Hematopoietic multipotent progenitor cell treated with erythropoietin and hydrocortisone succinate and interleukin-3 and kit ligand, for 17 days (in vitro differentiated cells): Measurements from ENCODE around the gene TMEM213.

Source experiments
- DNase-seq: peaks from one replicate; pipeline ENCODE4 v3.0.0-alpha.2; 2015; ENCODE audit warnings: low spot score

TMEM213 gene

DNA sequence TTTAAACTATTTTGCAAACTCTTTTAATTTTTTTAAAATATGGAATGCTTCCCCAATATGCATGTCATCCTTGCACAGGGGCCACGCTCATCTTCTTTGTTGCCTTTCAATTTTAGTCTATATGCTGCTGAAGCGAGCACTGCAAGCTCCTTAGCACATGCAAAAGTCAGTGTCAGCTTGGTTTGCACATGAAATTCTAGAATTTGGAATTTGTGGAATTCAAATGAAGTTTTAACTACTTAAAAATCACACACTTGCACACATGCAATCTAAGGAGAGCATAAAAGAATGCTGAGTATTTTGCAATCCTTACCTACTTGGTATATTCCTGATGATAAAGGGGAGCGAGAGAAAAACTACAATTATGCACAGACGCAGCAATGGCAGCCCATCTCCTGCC lies 78.5 kb downstream of the TMEM213 start:
- no peak for DNase-seq

DNA sequence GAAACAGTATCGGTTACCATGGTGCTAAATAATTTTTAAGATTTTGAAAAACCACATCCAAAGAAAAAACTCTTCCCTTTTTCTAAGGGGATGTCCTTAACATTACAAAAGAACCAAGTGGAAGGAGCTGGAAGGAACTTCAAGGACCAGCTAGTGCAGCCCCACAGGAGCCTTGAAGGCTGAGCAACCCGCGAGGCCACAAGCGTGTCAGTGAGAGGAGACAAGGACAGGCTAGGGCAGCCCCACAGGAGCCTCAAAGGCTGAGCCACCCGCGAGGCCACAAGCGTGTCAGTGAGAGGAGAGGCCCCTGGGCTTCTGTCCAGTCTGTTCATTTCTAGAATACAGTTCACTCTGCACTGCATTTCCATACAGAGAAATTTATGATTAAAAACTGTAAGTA lies 80.3 kb downstream of the TMEM213 start:
- DNase-seq, result no peak

DNA sequence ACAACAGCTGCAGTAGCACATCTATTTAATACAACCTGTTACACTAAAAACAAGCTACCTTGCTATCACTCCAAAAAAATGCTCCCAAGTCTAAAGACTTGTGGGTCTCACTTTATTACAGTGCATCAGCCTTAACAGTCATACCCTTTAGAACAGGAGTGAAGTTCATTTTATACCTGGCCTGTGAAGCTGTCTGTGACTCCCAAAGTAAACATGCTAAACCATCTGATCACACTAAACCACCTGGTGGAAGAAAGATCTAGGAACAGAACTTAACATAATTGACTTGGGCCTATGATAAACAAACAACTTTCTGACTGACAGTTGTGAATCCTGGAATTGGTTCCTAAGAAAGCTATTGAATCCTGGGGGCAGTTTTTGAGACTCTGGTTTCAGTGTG lies 81.1 kb downstream of the TMEM213 start:
- DNase-seq, result no peak

DNA sequence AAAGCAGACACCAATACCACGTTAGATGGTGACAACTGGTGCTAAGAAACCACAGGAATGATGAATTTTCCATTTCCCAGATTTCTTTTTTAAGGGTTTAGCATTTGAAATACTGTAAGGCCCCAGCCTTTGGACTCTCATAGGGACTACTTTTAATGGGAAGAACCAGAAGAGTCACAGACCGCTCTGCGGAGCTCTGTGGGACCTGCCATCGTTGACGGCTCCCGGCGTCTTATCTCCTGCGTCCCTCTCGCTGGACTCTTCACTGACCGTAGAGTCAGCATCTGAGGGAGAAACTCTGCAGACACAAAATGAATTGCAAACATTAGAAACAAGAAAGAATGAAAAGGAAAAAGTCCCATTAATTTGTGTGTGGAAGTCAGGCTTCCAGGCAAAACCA lies 81.6 kb downstream of the TMEM213 start:
- DNase-seq, result no peak

DNA sequence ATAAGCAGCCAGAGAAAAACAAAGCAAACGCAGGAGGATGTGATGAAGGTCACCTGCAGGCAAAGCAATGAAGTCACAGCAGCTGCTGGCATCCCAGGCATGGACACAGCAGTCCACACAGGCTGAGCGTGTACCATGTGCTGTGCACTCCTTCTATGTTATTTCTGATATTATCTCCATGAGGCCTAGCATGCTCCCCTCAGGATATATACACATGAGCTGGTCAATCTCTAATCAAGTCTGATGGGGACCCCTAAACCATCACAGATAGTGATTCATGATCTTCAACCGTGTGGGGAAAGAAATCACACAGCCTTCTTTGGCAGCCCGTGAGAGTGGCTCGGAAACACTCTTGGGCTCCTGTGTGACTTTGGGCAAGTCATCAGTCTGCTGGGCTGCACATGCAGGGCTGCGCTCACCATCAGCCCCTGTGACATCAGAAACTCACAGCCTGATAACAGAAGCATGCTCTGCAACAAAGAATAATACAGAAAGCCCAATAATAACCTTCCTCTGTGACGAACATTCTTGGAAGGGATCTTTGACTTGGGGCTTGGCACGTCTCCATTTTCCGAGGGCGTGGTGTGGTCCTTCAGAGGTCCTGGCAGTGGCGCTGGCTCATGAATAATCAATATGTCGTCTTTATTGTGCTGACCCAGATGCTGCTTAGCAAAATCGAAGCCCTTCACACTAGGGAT lies 83.2 kb downstream of the TMEM213 start:
- DNase-seq, result no peak

DNA sequence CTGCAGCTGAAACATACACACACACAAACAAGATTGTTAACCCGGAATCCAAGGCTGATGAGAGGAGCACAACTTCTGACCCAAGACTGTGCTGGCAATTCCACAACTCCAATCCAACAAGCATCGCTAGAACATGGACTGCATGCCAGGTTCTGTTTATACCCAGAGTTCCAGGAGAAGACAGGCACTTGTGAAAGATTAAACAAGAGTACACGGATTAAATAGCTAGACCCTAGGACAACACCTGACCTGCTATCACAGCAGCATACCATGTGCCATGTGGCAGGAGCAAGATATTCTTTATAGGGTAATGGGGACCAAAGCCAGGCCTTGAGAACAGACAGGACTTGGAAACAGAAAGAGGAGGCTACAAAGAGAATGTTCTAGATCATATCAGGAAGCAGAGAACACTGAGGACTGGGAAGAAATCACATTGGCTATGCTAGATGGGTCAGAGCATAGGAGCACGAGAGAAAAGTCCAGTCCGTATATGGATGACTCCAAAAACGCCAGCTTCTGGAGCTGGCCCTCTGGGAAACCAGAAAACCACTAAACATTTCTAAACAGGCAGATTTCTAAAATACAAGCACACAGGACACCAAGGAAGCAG lies 83.9 kb downstream of the TMEM213 start:
- DNase-seq, result no peak

DNA sequence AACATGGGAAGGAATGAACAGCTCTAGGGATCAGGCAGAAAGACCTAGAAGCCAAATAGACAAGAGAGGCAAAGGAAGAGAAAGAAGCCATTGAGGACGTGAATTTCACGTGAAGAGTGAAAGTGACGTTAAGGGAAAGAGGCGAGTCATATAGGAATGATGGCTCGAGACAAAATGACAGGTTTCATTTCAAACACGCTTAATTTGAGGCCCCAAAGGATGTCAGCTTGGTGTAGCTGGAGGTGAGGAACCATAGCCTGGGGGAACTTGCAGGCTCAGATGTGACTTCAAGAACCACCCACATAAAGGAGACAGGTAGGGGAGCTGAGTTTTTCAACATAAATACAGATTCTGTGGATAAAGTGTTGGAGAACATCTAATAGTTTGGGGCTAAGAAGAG lies 84.5 kb downstream of the TMEM213 start:
- no peak for DNase-seq

DNA sequence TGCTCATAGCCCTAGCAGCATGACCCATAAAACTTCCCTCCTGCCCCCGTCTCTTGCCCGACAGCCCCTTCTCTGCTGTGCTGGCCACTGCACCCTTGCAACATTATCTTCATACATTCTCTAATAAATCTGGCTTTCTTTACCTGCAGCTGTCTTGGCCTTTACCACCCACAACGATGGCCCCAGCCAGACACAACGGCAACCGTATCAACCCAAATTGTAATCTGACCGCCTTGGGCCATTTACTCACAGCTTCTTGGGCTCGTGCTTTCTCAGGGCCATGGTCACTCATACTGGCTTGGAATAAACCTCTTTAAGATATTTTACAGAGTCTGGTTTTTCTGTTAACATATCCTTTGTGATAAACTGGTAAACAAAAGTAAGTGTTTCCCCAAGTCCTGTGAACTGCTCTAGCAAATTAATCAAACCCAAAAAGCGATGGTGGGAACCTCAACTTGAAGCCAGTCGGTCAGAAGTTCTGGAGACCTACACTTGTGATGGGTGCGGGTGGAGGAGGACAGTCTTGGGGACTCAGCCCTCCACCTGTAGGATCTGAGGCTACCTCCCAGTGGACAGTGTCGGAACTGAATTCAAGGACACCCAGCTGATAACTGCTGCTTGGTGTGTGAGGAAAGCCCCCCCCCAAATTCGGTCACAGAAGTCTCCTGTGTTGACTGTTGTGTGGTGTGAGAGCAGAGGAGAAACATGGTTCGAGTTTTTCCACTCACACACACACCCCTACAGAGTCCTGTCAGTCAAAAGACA lies 87.8 kb downstream of the TMEM213 start:
- DNase-seq, result no peak

DNA sequence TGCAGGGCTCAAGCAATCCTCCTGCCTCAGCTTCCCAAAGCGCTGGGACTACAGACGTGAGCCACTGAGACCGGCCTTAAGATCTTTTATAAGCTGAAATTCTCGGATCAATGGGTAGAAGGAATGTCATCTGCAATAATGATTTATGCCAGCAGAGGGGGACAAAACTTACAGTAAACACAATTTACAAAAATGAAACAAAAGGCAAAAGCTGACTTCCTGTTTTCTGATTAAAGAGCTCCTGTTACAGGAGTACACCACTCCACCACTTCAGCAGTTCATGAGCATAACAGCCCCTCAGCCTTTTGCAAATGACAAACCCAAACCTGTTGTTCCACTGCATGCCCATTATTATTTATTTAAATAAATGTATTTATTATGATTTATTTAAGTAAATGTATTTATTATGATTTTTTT lies 88.7 kb downstream of the TMEM213 start:
- peak; percentile 50 for DNase-seq

DNA sequence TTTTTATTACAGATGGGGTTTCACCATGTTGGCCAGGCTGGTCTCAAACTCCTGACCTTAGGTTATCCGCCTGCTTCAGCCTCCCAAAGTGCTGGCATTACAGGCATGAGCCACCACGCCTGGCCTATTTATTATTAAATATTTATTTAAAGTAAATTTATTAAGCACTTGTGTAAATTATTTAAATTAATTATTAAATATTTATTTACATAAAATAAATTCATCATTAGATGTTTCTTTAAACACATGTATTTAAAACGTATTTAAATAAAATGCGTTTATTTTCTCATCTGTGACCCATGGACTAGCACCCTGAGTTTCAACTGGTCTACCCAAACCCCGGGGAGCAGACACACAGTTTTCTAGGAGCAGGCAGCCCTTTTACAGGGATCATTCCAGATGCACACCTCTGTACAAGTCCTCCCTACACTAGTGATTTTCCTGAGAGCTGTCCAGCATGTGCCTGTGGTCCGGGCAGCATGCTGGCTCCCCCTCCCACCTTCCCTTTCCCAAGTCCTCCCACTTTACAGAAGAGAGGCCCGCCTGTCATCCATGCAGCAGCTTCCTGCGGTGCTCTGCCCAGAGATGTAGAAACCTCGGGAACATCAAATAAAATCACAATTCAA lies 89.4 kb downstream of the TMEM213 start:
- no peak for DNase-seq
